GM19239 (cell line): Measurements from ENCODE around the gene DLX1.

Source experiments
- DNase-seq: peaks from one replicate; pipeline ENCODE4 v3.0.0; 2011; ENCODE audit warnings: low spot score; ENCODE audit not compliant: insufficient read length
- FAIRE-seq: peaks from 2 replicates; lab custom pipeline; 2011; peaks lifted over from hg19 to GRCh38; lab: Jason Lieb, UNC

DLX1 gene

GRCh38 chr2:172095905-172096625 lies 10.8 kb downstream of the DLX1 start:
- DNase-seq (no peak), FAIRE-seq (peak; percentile 40)

- no peak for FAIRE-seq
- DNase-seq, result no peak
Observed at GRCh38 chr2:172096626-172097547, 11.6 kb downstream of the DLX1 start.

GRCh38 chr2:172097557-172098131 lies 12.3 kb downstream of the DLX1 start:
- DNase-seq (no peak), FAIRE-seq (no peak)

GRCh38 chr2:172098287-172098649 lies 13.0 kb downstream of the DLX1 start:
- DNase-seq (no peak), FAIRE-seq (no peak)

GRCh38 chr2:172098650-172099471 lies 13.6 kb downstream of the DLX1 start:
- no peak for DNase-seq
- FAIRE-seq, result no peak

GRCh38 chr2:172099472-172100079 lies 14.3 kb downstream of the DLX1 start:
- FAIRE-seq (peak; percentile 14), DNase-seq (no peak)

- no peak for DNase-seq
Observed at GRCh38 chr2:172100080-172100934, 15.0 kb downstream of the DLX1 start.

GRCh38 chr2:172100935-172101820 lies 15.9 kb downstream of the DLX1 start:
- DNase-seq, result no peak

More at GRCh38 chr2:172100080-172100934, 15.0 kb downstream of the DLX1 start:
- FAIRE-seq, result no peak

GRCh38 chr2:172101821-172102390 lies 16.6 kb downstream of the DLX1 start:
- DNase-seq, result no peak
- FAIRE-seq, result peak; percentile 18

More at GRCh38 chr2:172100935-172101820, 15.9 kb downstream of the DLX1 start:
- FAIRE-seq, result no peak

- DNase-seq (peak; percentile 74), FAIRE-seq (peak; percentile 26)
Observed at GRCh38 chr2:172102391-172103359, 17.4 kb downstream of the DLX1 start, which contains the start of gene DLX2. Gene DLX2, minus strand, starts transcription at chr2:172102900. Its CDS starts 362 bp downstream, at chr2:172102538.

- FAIRE-seq, result no peak
- no peak for DNase-seq
Observed at GRCh38 chr2:172103471-172104272, 18.4 kb downstream of the DLX1 start.

- FAIRE-seq (no peak), DNase-seq (no peak)
Observed at GRCh38 chr2:172105471-172106107, 20.3 kb downstream of the DLX1 start.

- DNase-seq (no peak), FAIRE-seq (no peak)
Observed at GRCh38 chr2:172106108-172106961, 21.0 kb downstream of the DLX1 start.
